ENCODE results near the gene CACNA1C.

The CACNA1C gene

DNA sequence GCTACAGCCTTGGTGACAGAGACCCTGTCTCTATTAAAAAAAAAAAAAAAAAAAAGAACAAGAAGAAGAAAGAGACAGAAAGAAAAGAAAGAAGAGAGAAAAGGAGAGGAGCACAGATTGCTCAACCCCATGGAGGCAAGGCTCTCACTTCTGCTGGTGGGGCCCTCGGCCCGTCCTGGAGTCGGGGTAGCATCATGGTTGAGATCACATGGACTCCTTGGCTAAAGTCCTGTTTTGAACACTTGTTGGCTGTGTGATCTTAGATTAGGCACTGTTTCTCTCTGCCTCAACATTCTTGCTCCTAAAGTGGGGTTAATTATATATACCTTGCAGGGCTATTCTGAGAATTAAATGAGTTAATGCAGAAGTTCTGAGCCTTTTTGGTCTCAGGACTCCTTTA, 207.7 kb downstream of the CACNA1C start:
- DNase-seq: no peak

DNA sequence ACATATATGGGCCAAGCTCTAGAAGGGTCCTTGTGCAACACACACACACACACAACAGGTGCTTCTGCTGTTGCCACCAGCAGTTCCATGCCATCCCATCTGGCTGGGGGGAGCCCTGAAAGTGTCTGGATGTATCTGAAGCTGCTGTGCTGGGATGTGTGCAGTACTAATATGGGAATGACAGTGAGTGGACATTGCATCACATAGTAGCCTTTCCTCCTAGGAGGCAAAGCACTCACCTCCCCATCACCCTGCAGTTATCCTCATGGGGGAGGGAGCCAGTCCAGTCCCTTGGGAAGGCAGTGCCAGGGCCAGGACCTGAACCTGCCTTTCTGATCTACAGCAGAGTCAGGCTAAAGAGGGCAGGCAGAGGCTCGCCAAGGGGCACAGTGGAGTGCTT, 208.9 kb downstream of the CACNA1C start:
- no peak for DNase-seq

DNA sequence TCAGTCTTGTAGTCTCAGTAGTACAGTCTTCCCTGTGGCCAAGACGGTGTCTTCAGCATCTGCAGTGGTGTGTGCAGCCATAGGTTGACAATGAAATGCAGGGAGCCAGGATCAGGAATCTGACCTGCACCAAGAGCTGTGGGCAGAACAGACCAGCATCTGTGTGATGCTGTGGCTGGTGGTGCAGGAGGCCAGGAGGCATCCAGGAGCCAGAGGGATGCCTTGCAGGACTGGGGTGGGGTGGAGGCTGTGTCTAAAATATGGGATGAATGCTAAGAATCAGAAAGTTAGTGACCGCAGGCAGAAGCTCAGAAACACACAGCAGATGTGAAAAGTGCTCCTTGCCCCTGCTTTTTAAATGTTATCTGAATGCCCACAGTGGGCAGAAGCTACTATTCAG, 209.7 kb downstream of the CACNA1C start:
- no peak for DNase-seq

GRCh38 chr12:2263901-2264300, 211.1 kb downstream of the CACNA1C start:
- DNase-seq: no peak

DNA sequence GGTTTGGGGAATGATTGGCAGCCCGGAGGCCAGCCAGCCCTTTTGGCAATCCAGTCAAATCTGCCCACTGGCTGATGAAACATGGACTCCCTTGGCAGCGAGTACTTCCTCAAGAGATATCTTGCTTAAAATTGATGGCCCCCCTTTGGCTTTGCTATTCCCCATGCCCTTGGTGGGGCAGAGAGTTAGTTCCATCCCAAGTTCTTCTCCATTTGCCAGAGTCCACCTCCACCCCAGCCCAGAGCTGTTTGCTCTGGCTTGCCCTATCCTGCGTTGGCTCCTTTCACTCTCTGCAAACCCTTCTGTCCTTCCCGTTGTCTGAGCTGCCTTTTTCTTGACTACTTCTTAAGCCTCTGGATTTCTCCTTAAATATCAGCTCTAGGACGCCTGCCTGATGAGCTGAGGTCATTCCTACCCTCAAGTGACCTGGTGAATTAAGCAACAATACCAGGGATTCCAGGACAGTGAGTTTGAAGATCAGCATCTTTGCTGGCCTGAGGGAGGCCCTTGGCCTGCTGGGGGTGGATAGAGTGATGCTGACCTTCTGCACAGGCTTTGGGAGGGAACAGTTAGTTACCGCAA, 212.0 kb downstream of the CACNA1C start:
- DNase-seq: no peak

DNA sequence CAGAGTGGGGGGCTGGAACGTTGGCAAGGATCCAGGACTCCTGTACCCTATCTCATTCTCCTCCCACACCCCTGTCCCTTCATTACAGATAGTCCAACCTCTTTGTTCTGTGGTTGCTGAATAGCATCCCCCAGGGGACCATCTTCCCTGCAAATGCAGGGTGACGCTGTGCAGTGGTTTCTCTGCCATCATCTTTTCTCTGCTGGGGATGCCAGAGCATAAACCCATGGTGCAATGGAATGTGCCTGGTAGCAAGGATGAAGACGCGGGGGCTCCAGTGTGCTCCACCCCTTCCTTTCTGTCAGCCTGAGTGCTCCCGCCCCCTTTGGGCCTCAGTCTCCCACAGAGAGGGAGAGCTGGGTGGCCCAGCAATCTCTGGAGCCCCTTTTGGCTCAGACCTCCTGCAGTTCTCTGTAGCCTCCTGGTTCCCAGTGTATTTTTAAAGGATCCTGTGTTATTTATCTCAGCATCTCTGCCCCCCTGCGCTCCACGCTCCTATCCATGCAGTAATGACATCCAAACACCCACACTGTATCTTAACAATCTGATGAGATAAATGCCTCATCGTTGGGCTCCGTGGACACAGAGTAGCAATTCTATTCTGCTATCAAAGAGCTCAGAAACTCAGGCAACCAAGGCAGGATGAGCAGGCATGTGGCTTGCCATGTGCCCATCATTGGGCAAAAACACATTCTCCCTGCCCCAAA, 212.8 kb downstream of the CACNA1C start:
- DNase-seq: no peak

DNA sequence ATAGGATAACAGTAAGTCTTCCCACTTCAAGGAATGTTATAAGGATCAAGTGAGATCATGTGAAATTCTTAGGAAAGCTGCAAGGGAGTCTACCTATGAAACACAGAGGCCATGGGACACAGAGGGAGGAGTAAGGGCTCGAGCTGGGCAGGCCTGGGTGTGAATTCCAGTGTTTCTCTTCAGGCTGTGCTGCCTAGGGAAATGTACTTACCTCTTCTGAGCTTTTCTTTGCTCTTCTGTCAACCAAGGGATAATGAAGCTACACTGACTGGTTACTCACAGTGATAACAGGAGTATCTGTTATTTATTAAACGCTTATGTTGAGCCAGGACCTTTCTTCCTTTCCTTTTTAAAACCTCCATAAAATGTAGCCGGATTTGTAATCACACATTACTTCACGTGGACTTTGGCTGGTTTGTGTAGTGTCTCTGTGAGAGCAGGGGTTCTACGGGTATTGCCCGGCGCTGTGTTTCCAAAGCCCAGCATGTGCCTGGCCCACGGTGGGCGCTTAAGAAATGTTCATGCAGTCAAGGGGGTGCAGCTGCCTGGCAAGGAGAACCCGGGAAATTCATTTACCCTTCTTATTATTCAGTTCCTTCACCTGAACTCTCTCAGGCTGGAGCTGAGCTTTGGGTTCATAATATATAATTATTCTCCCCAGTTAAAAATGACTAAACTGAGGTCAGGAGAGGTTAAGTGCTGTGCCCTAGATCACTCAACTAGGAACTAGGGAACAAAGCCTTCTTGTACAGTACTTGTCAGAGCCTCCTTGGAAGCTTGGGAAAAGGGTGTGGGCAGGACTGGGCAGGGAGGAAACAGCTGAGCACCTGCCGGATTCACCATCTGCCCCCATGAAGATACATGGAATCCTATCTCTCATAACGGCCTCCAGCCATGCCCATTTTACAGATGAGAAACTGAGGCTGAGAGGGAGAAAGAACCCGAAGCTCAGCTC, 214.2 kb downstream of the CACNA1C start:
- no peak for DNase-seq

GRCh38 chr12:2267703-2268470, 215.1 kb downstream of the CACNA1C start:
- DNase-seq: no peak

GRCh38 chr12:2268471-2269286, 215.9 kb downstream of the CACNA1C start:
- no peak for DNase-seq

GRCh38 chr12:2270846-2271245, 218.1 kb downstream of the CACNA1C start:
- DNase-seq: no peak

DNA sequence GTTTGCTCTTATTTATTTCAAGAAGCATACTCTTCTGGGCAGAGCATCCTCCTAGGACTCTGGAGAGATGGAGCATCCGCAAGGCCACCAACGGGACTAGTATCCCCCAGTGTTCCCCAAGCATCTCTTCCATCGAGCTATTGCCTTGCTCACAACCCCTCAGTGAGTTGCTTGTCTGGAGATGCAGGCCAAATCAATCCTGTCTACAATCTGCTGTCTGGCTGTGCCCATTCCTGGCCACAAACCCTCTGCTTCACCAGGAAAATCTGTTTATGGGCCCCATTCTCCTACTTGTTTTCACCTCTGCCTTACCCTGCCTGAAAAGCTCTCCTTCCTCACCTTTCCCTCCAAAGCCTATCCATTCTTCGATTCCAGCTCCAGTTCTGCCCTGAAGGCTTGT, 219.2 kb downstream of the CACNA1C start:
- DNase-seq: no peak

DNA sequence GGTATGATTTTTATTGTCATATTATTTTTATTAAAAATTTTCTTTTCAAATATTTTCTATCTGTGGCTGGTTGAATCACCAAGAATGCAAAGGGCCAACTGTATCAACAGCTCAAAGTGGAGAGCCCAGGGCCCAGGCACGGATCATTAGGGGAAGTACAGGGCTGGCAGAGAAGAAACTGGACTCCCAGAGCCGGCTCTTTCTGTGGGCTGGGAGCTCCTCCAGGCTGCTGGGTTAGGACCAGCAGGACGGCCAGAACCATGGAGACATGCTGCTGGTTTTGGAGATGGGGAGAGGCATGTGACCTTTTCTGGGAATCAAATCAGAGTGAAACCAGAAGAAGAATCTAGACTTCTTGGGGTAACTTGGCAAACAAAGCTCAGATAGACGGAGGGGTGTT, 220.5 kb downstream of the CACNA1C start:
- DNase-seq: no peak

- no peak for DNase-seq
Observed at GRCh38 chr12:2273751-2274150, 221.0 kb downstream of the CACNA1C start.

DNA sequence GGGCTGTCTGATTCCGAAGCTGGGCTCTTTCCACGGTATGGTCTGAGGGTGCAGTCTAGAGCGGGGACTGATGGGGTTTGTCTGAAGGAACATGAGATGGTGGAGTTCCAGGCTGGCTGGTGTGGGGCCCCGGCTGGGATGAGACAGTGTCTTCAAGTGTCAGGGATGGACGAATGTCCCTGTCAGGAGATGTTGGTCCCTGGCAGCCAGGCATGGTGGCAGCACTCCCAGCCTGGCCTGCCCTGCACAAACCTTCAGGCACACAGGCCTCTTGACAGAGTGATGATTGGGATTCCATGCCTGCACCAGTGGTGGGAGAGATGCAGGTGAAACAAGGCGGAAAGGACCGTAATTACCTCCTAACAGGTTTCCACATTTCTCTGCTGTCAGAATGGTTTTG, 221.9 kb downstream of the CACNA1C start:
- no peak for DNase-seq

GRCh38 chr12:2276288-2277033, 223.7 kb downstream of the CACNA1C start:
- DNase-seq: no peak

DNA sequence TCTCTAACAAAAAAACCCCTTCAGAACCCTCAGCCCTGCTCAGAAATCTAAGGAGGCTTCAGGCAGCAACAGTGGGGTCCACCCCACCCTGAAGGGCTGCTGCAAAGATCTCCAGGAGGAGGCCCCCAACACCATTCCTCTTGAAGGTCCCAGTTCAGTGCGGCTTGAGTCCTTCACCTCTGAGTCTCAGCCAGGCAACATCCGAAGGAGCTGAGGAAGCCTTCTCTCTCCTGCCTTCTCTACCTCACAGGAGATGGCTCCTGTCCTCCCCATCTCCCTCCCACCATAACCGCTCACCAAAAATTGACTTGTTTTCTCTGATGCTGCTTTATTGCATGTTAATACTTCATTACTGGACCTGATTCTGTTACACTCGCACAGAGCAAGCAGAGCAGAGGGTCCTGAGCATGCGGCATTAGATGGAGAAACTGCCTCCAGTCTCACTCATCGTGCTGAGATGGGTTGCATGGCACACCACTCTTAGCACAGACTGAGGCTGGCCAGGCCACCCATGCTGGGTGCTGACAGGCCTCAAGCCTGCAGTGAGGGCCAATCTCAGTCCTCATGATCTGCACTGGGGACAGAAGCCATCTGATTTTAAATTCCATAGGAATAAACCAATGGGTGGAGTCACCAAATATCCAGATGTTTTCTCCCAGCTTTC, 224.8 kb downstream of the CACNA1C start:
- no peak for DNase-seq

DNA sequence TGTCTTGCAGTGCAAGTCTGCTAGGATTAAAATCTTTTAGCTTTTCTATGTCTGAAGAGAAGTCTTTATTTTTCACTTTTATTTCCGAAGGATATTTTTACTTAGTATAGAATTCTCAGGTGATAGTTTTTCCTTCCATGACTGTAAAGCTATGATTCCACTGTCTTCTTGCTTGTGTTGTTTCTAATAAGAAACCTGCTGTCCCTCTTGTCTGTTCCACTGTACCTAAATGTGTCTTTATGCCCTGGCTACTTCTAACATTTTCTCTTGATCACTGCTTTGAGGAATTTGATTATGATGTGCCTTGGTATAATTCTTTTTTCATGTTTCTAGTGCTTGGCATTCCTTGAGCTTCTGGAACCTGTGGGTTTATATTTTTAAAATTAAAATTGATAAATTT, 228.7 kb downstream of the CACNA1C start:
- DNase-seq: no peak

DNA sequence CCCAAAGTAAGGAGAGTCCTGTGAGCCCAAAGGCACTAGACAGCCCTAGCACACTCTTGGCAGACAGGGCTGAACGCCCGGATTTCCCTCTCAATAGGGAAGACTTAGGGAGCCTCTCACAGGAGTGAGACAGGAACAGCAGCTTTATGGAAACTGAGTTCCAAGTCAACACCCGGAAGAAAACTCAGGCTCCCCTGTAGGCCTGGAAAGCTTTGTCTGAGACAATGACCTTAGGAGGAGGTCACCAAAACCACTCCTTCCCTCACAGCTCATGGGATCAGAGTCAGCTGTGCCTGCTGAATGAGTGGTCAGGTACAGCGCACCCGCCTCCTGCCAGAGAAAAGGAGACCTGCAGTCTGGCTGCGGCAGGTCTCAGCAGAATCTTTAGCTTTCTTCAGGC, 229.5 kb downstream of the CACNA1C start:
- no peak for DNase-seq

DNA sequence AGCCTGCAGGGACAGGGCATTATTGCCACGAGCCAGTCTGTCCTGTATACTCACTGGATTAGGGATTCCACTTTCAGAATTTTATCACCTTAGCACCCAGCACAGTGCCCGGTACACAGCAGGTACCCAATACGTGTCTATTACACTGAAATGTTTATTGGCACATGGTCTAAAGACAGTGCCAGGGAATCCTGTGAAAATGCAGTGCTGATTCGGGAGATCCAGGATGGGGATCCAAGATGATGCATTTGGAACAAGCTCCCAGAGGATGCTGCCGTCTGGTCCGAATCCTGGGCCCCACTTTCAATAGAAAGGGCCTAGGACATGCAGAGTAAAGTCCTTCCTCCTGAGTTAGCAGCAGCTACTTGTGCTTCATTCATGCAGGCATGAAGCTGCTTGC, 230.7 kb downstream of the CACNA1C start:
- DNase-seq: no peak

DNA sequence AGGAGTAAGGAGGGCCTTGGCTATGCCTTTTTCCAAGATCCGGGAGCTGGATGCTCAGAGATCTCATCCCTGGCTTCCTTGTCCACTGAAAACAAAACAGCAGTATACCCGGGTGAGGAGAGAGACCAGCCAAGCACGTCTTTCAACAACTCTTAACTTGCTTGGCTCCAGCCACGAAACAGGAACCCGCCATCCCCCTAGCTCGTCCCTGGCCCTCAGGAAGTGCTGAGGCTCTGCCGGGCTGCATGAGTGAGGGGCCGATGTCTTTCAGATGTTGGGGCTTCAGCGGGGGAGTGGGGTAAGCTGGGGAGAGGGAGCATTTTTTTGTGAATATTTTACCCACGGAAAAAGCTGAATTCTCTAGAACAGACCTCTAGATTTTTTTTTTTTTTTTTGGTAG, 231.1 kb downstream of the CACNA1C start:
- no peak for DNase-seq

DNA sequence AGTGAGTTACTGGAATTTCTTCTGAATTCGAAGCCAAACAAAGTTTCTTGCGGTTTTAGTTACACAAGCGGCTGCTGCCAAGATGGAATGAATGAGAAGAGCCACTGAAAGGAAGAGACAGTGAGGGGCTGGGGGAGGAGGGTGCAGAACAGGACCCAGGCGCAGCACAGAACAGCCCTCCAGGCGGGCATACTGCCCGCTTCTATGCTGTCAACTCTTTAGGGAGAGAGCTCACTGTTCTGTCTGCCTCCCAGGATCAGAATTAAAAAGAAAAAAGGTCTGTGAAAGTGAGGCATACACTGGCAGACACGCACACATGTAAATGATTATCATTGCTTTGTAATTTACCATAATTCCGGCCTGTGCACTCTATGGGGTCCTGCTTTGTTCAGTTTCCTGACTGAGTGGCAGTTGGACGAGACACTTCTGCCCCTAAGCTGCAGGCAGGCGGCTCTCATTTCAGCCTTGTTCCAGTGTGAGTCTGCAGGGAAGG, 231.6 kb downstream of the CACNA1C start:
- DNase-seq: no peak
